Measurements from ENCODE around the gene MAGEC3. TPM values are rescaled to one million over a fixed set of nuclear protein-coding genes. Genes with fewer than 3 reads are reported as not detected.

The MAGEC3 gene
- total RNA-seq, 1 donor from 2014 or later = not detected

GRCh38 chrX:141894733-141895132, 56.6 kb downstream of the MAGEC3 start:
- no peak overlapping the region for H3K27ac ChIP-seq
- H3K27ac Mint-ChIP-seq = no peak overlapping the region
- H3K4me2 ChIP-seq = no peak overlapping the region
- DNase-seq (ENCODE audit: low spot score) = no peak
- no peak overlapping the region for H3K4me3 Mint-ChIP-seq
- no peaks in the 10 kb centered on the region for H3K79me2 ChIP-seq (ENCODE audit: low read depth)
- H3K36me3 ChIP-seq = no peaks in the 10 kb centered on the region
- H3F3A ChIP-seq (ENCODE audit: low read depth) = no peaks in the 10 kb centered on the region
- H3K36me3 Mint-ChIP-seq = no peaks in the 10 kb centered on the region
- peaks cover 2% of the 10 kb centered on the region for H3K9me3 Mint-ChIP-seq
- H3K4me1 ChIP-seq = no peaks in the 10 kb centered on the region
- no peaks in the 10 kb centered on the region for H3K27me3 Mint-ChIP-seq (ENCODE audit: insufficient read depth, low read depth)
- no peak overlapping the region for H3K4me3 ChIP-seq
- H4K20me1 ChIP-seq (ENCODE audit: low read depth) = no peaks in the 10 kb centered on the region
- no peak for TF ChIP-seq EZH2phosphoT487 (IDR thresholded peaks at IDR 0.05)
- TF ChIP-seq EZH2 (IDR thresholded peaks at IDR 0.05) = no peak
- no peak for TF ChIP-seq CTCF (IDR thresholded peaks at IDR 0.05)
- no peak overlapping the region for H3K9ac ChIP-seq
- peaks cover 7% of the 10 kb centered on the region for H3K9me3 ChIP-seq (ENCODE audit: low read depth)
- H3K4me1 Mint-ChIP-seq = no peaks in the 10 kb centered on the region
- no peak overlapping the region for H2AFZ ChIP-seq (replicated peaks)
- no peaks in the 10 kb centered on the region for H3K27me3 ChIP-seq

- Histone ChIP-seq H3K27me3 (no peaks in the 10 kb centered on the region), H3K36me3 (no peaks in the 10 kb centered on the region), H4K20me1 (ENCODE audit: low read depth) (no peaks in the 10 kb centered on the region), H3K4me3 (no peak overlapping the region), H3K27ac (no peak overlapping the region), H3K9me3 (ENCODE audit: low read depth) (peaks cover 5% of the 10 kb centered on the region), H3F3A (ENCODE audit: low read depth) (no peaks in the 10 kb centered on the region), H3K4me2 (no peak overlapping the region), H3K4me1 (no peaks in the 10 kb centered on the region), H2AFZ (replicated peaks) (no peak overlapping the region), H3K79me2 (ENCODE audit: low read depth) (no peaks in the 10 kb centered on the region), H3K9ac (no peak overlapping the region)
- Mint-ChIP-seq H3K27me3 (ENCODE audit: insufficient read depth, low read depth) (no peaks in the 10 kb centered on the region), H3K9me3 (peaks cover 5% of the 10 kb centered on the region), H3K4me3 (no peak overlapping the region), H3K27ac (no peak overlapping the region), H3K4me1 (no peaks in the 10 kb centered on the region), H3K36me3 (no peaks in the 10 kb centered on the region)
- TF ChIP-seq CTCF (IDR thresholded peaks at IDR 0.05) (no peak), EZH2 (IDR thresholded peaks at IDR 0.05) (no peak), EZH2phosphoT487 (IDR thresholded peaks at IDR 0.05) (no peak)
- DNase-seq (ENCODE audit: low spot score) = no peak
Observed at GRCh38 chrX:141897690-141898089, 59.6 kb downstream of the MAGEC3 start.

GRCh38 chrX:141902366-141902765, 64.2 kb downstream of the MAGEC3 start:
- no peak overlapping the region for H3K27ac ChIP-seq
- no peak overlapping the region for H2AFZ ChIP-seq (replicated peaks)
- H3K4me1 Mint-ChIP-seq = no peaks in the 10 kb centered on the region
- H3K9me3 ChIP-seq (ENCODE audit: low read depth) = no peaks in the 10 kb centered on the region
- H3K9ac ChIP-seq = no peak overlapping the region
- H3K27ac Mint-ChIP-seq = peak overlapping the region; percentile 33
- H3K9me3 Mint-ChIP-seq = peaks cover 21% of the 10 kb centered on the region
- DNase-seq (ENCODE audit: low spot score) = no peak
- no peaks in the 10 kb centered on the region for H3K27me3 ChIP-seq
- no peaks in the 10 kb centered on the region for H3K36me3 Mint-ChIP-seq
- TF ChIP-seq EZH2phosphoT487 (IDR thresholded peaks at IDR 0.05) (no peak), EZH2 (IDR thresholded peaks at IDR 0.05) (no peak), CTCF (IDR thresholded peaks at IDR 0.05) (no peak)
- no peaks in the 10 kb centered on the region for H3K36me3 ChIP-seq
- no peaks in the 10 kb centered on the region for H4K20me1 ChIP-seq (ENCODE audit: low read depth)
- no peaks in the 10 kb centered on the region for H3F3A ChIP-seq (ENCODE audit: low read depth)
- H3K79me2 ChIP-seq (ENCODE audit: low read depth) = no peaks in the 10 kb centered on the region
- no peaks in the 10 kb centered on the region for H3K4me1 ChIP-seq
- no peak overlapping the region for H3K4me3 Mint-ChIP-seq
- H3K27me3 Mint-ChIP-seq (ENCODE audit: insufficient read depth, low read depth) = peaks cover 4% of the 10 kb centered on the region
- H3K4me3 ChIP-seq = no peak overlapping the region
- no peak overlapping the region for H3K4me2 ChIP-seq
